Liver (tissue), 3 donors: Measurements from ENCODE around the gene LHFPL3.

Experiments
- ATF3 ChIP-seq: IDR thresholded peaks from 2 replicates; pipeline ENCODE4 v1.6.1; 2016; ENCODE audit warnings: antibody characterized with exemption
- CTCF ChIP-seq: fragments of 150-350 bp; IDR thresholded peaks from 2 replicates; pipeline ENCODE4 v1.5.1; 2017; ENCODE audit warnings: improper control_type of control experiment, low read depth, low read length; ENCODE audit not compliant: missing input control
- EGR1 ChIP-seq, 2 donors: IDR thresholded peaks; 2 replicates each; pipeline ENCODE4 v1.6.1; 2016 to 2018; ENCODE audit warnings: antibody characterized with exemption in 2 of 2, low read depth in 2 of 2
- GABPA ChIP-seq, 2 donors: IDR thresholded peaks in 1 of 2; conservative IDR thresholded peaks in 1 of 2; 2 replicates each; pipeline ENCODE4 v1.6.1; 2016; ENCODE audit warnings: antibody characterized with exemption in 2 of 2, mild to moderate bottlenecking in 1 of 2, moderate library complexity in 1 of 2
- JUND ChIP-seq, 2 donors: IDR thresholded peaks; 2 replicates each; pipeline ENCODE4 v1.6.1; 2016; ENCODE audit warnings: antibody characterized with exemption in 2 of 2
- MAX ChIP-seq: IDR thresholded peaks from 2 replicates; pipeline ENCODE4 v1.6.1; 2016; ENCODE audit warnings: antibody characterized with exemption
- NR2F2 ChIP-seq: IDR thresholded peaks from 2 replicates; pipeline ENCODE4 v1.6.1; 2016; ENCODE audit warnings: antibody characterized with exemption
- RAD21 ChIP-seq, 2 donors: IDR thresholded peaks; 2 replicates each; pipeline ENCODE4 v1.6.1; 2016; ENCODE audit warnings: antibody characterized with exemption in 2 of 2, mild to moderate bottlenecking in 2 of 2
- RXRA ChIP-seq, 2 donors: IDR thresholded peaks; 2 replicates each; pipeline ENCODE4 v1.6.1; 2017 to 2018; ENCODE audit warnings: antibody characterized with exemption in 2 of 2, mild to moderate bottlenecking in 1 of 2
- SP1 ChIP-seq: IDR thresholded peaks from 2 replicates; pipeline ENCODE4 v1.6.1; 2018; ENCODE audit warnings: antibody characterized with exemption, mild to moderate bottlenecking
- TAF1 ChIP-seq: conservative IDR thresholded peaks from 2 replicates; pipeline ENCODE4 v1.6.1; 2016; ENCODE audit warnings: antibody characterized with exemption, mild to moderate bottlenecking
- donor health status: healthy.
- donor health status: healthy.

- TF ChIP-seq GABPA (IDR thresholded peaks at IDR 0.05 in 1 of 2, conservative IDR thresholded peaks at IDR 0.05 in 1 of 2) (no peak), EGR1 (IDR thresholded peaks at IDR 0.05; ENCODE audit: low read depth in 2 of 2) (no peak), MAX (no peak), CTCF (no peak), RAD21 (IDR thresholded peaks at IDR 0.05) (no peak), TAF1 (no peak), ATF3 (no peak), NR2F2 (no peak), SP1 (no peak), RXRA (IDR thresholded peaks at IDR 0.05) (no peak), JUND (IDR thresholded peaks at IDR 0.05) (no peak)
Measured at GRCh38 chr7:104814126-104814525, 485.7 kb downstream of the LHFPL3 start.
